AG10803 (cell line): ENCODE measurements around the gene NOX5.

Experiments
- DNase-seq: peaks from one replicate; pipeline ENCODE4 v3.0.0; 2010; ENCODE audit warnings: low read depth
- H3K4me3 ChIP-seq: 2 replicates; pipeline ENCODE4 v1.5.1; 2011; ENCODE audit warnings: mild to moderate bottlenecking, low read length, control low read depth
- TF ChIP-seq, protein P1 (sequence below): conservative IDR thresholded peaks from 2 replicates; pipeline ENCODE4 v1.5.1; 2011; ENCODE audit warnings: mild to moderate bottlenecking, low read length, control low read depth, inconsistent platforms

The NOX5 gene

DNA sequence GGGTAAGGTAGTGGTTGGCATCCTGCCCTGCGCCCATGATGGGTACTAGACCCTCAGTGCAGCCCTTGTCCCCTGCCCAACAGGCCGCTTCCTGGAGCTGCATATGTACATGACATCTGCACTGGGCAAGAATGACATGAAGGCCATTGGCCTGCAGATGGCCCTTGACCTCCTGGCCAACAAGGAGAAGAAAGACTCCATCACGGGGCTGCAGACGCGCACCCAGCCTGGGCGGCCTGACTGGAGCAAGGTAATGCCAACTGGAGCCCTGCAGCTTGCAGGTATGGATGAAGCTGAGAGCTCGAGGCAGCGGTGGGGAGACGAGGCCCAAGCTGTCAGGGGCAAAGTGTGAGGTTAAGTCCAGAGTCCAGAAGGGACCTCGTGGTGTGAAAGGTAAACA, 40.8 kb downstream of the NOX5 start:
- no peak overlapping the region for H3K4me3 ChIP-seq
- DNase-seq: no peak
- TF ChIP-seq, protein P1, sequence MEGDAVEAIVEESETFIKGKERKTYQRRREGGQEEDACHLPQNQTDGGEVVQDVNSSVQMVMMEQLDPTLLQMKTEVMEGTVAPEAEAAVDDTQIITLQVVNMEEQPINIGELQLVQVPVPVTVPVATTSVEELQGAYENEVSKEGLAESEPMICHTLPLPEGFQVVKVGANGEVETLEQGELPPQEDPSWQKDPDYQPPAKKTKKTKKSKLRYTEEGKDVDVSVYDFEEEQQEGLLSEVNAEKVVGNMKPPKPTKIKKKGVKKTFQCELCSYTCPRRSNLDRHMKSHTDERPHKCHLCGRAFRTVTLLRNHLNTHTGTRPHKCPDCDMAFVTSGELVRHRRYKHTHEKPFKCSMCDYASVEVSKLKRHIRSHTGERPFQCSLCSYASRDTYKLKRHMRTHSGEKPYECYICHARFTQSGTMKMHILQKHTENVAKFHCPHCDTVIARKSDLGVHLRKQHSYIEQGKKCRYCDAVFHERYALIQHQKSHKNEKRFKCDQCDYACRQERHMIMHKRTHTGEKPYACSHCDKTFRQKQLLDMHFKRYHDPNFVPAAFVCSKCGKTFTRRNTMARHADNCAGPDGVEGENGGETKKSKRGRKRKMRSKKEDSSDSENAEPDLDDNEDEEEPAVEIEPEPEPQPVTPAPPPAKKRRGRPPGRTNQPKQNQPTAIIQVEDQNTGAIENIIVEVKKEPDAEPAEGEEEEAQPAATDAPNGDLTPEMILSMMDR: no peak

DNA sequence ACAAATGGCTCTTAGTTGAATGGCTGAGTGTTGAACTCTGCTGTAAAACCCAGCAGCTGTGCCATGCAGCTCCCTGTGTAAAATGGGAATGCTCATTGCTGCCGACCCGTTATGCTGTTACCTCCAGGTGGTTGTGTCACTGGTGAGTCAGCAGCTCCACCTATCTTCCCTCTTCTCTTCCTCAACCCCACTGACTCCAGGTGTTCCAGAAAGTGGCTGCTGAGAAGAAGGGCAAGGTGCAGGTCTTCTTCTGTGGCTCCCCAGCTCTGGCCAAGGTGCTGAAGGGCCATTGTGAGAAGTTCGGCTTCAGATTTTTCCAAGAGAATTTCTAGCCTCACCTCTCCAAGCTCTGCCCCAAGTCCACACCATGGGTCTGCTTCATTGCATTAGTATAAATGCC, 41.9 kb downstream of the NOX5 start:
- no peak for DNase-seq
- TF ChIP-seq, protein P1: no peak
- no peak overlapping the region for H3K4me3 ChIP-seq

- H3K4me3 ChIP-seq: peak overlapping the region; percentile 36
- DNase-seq: peak; percentile 79
- TF ChIP-seq, protein P1: peak; percentile 86
These were observed 44.5 kb downstream of the NOX5 start for GRCh38 chr15:69058830-69059556.

DNA sequence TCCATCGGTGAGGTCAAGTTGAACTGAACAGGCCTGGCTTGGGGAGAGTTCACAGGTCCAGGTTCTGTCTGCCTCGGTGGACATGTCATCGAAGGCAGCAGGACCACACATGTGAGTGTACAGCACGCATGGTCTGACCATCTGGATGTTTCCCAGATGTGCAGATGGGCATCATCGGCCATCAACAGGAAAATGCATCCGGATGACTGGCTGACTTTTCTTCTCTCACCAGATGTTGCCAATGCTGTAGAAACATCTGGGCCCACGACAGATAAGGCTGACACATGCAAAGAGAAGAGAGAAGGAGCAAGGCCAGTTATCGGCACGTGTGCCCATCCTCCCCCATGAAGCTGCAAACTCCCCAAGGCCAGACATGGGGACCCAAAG, 45.1 kb downstream of the NOX5 start:
- TF ChIP-seq, protein P1: no peak
- peak overlapping the region; percentile 36; the same call in 1 of the 2 replicates for H3K4me3 ChIP-seq
- DNase-seq: peak; percentile 38

- no peak for DNase-seq
- H3K4me3 ChIP-seq: no peak overlapping the region
- TF ChIP-seq, protein P1: no peak
These were observed 45.6 kb downstream of the NOX5 start for GRCh38 chr15:69060041-69060481.

- TF ChIP-seq, protein P1: no peak
These were observed 46.2 kb downstream of the NOX5 start for GRCh38 chr15:69060744-69061143.

DNA sequence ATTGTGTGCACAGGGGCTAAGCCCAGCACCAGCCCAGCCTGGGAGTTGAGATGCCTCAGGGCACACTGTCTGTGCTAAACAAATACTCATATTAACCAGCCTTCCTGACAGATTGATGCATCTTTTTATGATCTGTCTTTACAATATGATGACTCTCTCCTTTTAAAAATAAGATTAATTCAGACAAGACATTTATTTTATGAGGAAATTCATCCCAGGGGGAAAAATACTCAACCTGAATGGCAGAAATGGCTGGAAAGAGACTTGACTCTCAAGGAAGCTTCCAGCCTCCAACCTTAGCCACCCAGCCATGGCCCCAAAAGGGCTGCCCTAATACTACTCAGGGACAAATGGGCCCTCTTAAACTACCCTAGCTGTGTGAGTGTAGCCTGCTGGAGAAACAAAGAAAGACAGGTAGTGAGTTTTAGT, 46.9 kb downstream of the NOX5 start:
- no peak overlapping the region for H3K4me3 ChIP-seq
- TF ChIP-seq, protein P1: no peak; the same call in 1 of the 2 replicates
- no peak for DNase-seq

More at GRCh38 chr15:69060744-69061143, 46.2 kb downstream of the NOX5 start:
- H3K4me3 ChIP-seq: no peak overlapping the region
- no peak for DNase-seq
